ENCODE data around the gene SCAPER.

- TF ChIP-seq POLR2A (IDR thresholded peaks at IDR 0.05; ENCODE audit: low read depth) (no peak), POLR2AphosphoS5 (IDR thresholded peaks at IDR 0.05) (no peak), CTCF (IDR thresholded peaks at IDR 0.05) (no peak)
Observed at GRCh38 chr15:76502678-76503077, 402.5 kb downstream of the SCAPER start.

Data from esophagus muscularis mucosa (tissue), 3 donors.